ENCODE measurements around the gene MBLAC1.

MBLAC1 gene

GRCh38 chr7:100098913-100099312 lies 27.9 kb upstream of the MBLAC1 start:
- no peak for DNase-seq

DNA sequence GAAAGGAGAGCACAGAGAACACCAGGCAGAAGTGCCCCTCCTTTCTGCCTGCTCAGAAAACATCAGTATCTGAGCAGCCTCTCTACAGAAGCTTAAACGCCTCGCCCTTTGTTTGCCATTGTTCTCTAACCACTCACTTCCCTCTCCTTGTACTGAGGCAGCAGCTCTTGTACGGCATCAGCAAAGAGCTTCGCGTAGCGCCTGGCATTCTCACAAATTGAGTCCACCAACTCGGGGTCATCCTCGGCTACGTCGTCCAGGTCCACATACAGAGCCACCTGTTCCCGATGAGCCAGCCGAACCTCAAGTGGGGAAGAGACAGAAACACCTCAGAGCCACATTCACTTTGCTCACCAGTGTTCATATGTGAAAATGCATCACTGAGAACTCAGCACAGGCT lies 27.3 kb upstream of the MBLAC1 start:
- no peak for DNase-seq

GRCh38 chr7:100100420-100101015 lies 26.2 kb upstream of the MBLAC1 start:
- DNase-seq: peak; percentile 85

DNA sequence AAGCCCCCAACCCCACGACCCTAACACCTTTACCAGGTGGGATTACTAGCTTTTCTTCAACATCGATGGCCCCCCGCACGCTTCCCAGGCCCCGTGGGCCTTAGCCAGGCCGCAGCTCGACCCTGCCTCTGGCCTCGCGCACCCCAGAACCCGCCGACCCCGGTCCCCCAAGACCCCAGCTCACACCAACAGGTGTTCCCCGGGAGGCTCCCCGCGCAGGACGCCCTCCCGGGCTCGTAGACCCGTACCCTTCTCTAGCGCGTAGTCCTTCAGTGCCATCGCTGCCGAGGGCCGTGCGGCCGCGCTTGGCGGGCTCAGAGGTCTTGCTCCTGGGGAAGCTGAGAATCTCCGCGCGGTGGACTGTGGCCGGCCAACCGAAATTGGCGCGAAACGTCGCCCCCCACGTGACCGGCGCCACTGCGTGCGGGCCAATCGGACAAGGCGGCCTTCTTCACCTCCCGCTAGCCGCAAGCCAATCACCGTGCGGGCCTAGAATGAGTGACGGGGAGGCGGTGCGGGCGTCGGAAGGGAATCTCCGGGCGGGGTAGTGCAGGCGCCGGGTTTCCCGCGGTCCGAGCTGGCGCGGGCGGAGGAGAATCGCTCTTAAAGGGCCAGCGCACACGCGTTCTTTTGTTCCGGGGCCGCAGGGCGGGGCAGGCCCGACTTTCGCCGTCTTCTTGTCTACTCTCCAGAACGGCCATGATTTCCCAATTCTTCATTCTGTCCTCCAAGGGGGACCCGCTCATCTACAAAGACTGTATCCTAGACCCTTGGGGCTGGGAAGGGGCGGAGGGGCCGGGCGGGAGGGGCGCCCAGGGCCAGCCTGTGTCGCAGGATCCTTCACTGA lies 25.5 kb upstream of the MBLAC1 start, which contains the start of the genes AP4M1 and MCM7:
AP4M1 (plus strand) TSS at position 628 of the 847 bp plus-strand sequence; CDS start at position 700, 72 bp downstream.
MCM7 (minus strand) TSS at position 382 of the 847 bp plus-strand sequence; CDS start at position 279, 103 bp downstream.
- peak; percentile 94 for DNase-seq

DNA sequence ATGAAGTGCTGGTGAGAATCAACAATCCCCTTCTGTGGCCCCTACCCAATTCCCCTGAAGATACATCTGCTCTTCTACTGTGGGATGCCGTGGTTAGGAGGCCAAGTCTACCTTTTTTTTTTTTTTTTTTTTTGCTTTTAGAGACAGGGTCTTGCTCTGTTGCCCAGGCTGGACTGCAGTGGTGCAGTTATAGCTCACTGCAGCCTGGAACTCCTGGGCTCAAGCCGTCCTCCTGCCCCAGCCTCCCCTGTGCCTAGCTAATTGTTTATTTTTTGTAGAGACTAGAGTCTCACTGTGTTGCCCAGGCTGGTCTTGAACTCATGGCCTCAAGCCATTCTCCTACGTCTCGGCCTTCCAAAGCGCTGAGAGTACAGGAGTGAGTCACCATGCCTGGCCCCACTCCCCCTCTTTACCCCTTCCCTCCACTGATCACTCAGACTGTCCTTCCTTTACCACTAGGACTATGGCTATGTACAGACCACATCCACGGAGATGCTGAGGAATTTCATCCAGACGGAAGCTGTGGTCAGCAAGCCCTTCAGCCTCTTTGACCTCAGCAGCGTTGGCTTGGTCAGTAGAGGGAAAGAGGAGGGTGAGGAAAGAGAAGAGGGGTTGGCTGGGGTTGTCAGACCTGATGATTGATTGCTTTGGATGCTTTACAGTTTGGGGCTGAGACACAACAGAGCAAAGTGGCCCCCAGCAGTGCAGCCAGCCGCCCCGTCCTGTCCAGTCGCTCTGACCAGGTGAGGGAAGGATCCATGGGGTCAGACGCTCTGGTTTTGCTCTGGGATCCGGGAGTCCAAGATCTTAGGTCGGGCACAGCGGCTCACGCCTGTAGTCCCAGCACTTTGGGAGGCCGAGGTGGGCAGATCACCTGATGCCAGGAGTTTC lies 23.6 kb upstream of the MBLAC1 start:
- no peak for DNase-seq

DNA sequence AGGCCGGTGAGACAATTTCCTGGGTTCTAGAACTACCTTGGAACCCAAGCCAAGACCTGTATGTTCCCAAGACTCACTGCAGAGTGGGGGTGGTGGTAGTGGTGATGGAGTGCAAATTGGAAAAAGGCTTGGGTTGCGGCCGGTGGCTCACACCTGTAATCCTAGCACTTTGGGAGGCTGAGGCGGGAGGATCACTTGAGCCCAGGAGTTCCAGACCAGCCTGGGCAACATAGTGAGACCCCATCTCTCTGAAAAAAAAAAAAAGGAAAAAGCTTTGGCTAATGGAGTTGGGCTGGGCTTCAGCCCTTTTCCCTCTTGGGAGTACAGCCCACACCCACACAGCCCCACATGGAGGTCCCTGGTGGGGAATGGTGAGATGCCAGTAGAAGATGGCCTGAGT lies 21.2 kb upstream of the MBLAC1 start:
- DNase-seq: no peak

DNA sequence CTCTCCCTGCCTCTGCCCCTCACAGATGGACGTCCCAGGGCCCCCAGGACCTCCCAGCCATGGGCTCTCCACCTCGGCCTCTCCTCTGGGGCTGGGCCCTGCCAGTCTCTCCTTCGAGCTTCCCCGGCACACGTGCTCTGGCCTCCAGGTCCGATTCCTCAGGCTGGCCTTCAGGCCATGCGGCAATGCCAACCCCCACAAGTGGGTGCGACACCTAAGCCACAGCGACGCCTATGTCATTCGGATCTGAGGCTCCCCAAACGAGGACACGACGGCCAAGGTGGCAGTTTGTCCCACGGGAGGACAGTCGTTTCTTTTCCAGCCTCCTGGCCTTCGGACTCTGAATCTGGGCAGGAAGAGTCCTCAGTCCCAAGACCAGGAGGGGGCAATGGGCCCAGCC lies 20.1 kb upstream of the MBLAC1 start:
- no peak for DNase-seq

DNA sequence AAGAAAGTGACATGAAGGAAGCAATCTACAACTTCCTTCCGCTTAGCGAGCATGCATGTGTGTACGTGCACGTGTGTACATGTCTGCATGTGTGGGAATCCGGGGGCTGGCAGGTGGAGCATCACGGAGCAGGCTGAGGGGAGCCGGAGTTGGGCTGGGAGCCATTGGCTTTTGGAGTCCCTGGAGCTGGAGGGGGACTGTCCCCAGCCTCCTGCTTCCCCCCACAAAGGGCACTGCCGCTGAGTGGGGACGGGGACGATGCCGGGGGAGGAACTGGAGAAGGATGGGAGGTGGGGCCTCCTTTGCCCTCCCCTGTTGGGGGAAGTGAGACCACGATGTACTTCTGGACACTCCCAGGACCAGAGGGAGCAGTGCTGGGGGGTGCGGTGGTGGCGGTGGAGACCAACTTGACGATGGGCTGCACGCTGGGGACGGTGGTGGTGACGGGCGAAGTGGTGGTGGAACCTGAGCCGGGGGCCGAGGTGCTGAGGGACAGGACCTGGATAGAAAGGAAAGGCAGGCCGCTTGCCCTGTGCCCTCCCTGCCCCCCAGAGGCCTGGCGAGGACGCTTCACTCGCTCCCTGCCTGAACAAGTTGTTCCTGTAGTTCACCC lies 19.5 kb upstream of the MBLAC1 start:
- DNase-seq: no peak

- DNase-seq: no peak
These were observed 18.9 kb upstream of the MBLAC1 start for GRCh38 chr7:100107890-100108289.

GRCh38 chr7:100109521-100110163 lies 17.1 kb upstream of the MBLAC1 start:
- no peak for DNase-seq

DNA sequence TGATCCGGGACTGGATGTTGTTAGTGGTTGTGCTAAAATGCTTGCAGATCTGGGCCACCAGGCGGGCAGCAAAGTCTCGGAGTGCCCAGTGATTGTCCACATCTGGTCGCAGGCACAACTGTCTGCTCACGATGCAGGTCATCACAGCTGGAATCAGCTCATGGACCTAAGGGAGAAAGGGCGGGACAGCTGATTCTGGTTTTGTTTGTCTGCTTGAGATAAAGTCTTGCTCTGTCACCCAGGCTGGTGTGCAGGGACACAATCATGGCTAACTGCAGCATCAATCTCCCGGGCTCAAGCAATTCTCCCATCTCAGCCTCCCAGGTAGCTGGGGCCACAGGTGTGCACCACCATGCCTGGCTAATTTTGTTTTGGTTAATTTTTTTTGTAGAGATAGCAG lies 15.6 kb upstream of the MBLAC1 start:
- no peak for DNase-seq

GRCh38 chr7:100111914-100112313 lies 14.9 kb upstream of the MBLAC1 start:
- DNase-seq: no peak

DNA sequence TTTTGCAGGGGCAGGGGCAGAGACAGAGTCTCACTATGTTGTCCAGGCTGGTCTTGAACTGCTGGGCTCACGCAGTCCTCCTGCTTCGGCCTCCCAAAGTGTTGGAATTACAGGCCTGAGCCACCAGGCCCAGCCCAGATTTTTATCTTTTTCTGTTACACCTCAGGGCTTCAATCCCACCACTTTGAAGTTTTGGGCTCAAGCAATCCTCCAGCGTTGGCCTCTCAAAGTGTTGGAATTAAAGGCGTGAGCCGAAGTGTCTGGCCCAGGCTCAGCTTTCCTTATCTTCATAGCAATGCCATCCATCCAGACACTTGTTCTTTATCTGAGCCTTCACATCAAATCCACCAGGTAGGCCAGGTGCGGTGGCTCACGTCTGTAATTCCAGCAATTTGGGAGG lies 11.7 kb upstream of the MBLAC1 start:
- no peak for DNase-seq

DNA sequence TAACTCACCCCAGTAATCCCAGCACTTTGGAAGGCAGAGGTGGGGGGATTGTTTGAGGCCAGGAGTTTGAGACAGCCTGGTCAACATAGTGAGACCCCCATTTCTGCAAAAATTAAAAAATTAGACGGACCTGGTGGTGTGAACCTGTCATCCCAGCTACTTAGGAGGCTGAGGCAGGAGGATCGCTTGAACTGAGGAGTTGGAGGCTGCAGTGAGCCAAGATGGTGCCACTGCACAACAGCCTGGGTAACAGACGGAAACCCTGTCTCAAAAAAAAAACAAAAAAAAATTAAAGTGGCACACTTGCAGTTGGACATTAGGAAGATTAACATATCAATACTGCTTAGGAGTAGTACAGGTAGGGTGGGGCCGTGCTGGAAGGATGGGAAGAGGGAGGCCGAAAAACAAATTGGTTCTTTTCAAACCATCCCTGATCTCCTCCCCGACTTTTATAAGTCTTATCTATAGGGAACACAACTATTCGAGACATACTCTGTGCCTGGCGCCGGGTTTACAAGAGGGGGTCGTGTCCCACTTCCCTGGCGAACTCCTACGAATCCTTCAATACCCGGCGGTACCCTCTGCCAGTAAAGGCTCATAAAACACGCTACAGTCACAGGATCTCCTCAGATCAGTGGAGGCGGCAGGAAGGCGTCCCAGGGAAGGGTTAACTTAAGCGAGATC lies 8.2 kb upstream of the MBLAC1 start:
- no peak for DNase-seq

GRCh38 chr7:100119072-100119969 lies 7.4 kb upstream of the MBLAC1 start, which contains the start of the genes CNPY4 and TAF6:
TSS of gene CNPY4 (plus strand) at chr7:100119634. CDS start at chr7:100119745, 111 bp downstream.
TSS of gene TAF6 (minus strand) at chr7:100119358. CDS start at chr7:100114209, 5,149 bp downstream.
- DNase-seq: peak; percentile 74

- DNase-seq: no peak
These were observed 6.6 kb upstream of the MBLAC1 start for GRCh38 chr7:100119970-100120732.

GRCh38 chr7:100120733-100121036 lies 6.1 kb upstream of the MBLAC1 start:
- no peak for DNase-seq

DNA sequence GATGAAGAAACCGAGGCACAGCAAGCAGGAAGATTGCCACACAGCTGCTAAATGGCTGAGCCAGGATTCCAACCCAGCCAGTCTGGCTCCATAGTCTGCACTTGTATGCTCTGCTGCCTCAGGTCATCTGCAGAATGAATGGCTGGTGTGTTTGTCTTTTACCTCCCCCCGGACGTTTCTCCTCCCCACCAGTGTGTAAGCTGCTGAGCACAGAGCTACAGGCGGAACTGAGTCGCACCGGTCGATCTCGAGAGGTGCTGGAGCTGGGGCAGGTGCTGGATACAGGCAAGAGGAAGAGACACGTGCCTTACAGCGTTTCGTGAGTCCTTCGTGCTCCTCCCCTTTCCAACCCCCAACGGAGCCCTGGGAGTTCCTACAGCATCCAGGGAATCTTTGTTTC lies 4.7 kb upstream of the MBLAC1 start:
- peak; percentile 88 for DNase-seq

- DNase-seq: no peak
These were observed 4.2 kb upstream of the MBLAC1 start for GRCh38 chr7:100122568-100122967.
